ENCODE measurements around the gene CCT7.

CCT7 gene

GRCh38 chr2:73292316-73292905 lies 58.3 kb downstream of the CCT7 start:
- Histone ChIP-seq H3K9me2 (replicated peaks; ENCODE audit: insufficient read depth, low read length) (no peaks in the 10 kb centered on the region), H2AFZ (ENCODE audit: low read depth, low read length, severe bottlenecking) (no peak overlapping the region), H3K4me3 (ENCODE audit: insufficient read depth, low read length, poor library complexity, severe bottlenecking) (no peak overlapping the region)

GRCh38 chr2:73292906-73293533 lies 58.9 kb downstream of the CCT7 start:
- no peaks in the 10 kb centered on the region for H3K9me3 ChIP-seq (ENCODE audit: insufficient read depth, low read length)
- peak overlapping the region; percentile 44 for H3K9ac ChIP-seq (ENCODE audit: low read length)
- no peaks in the 10 kb centered on the region for H3K9me2 ChIP-seq (replicated peaks; ENCODE audit: insufficient read depth, low read length)
- H3K4me2 ChIP-seq (ENCODE audit: low read depth, low read length, poor library complexity, severe bottlenecking), result peak overlapping the region; percentile 87
- no peaks in the 10 kb centered on the region for H3K79me2 ChIP-seq (ENCODE audit: insufficient read depth, low read length)
- H3K27ac ChIP-seq (ENCODE audit: low read depth, low read length), result no peak overlapping the region
- no peaks in the 10 kb centered on the region for H3F3A ChIP-seq (ENCODE audit: insufficient read depth)
- H3K27me3 ChIP-seq (ENCODE audit: low read length), result no peaks in the 10 kb centered on the region
- H2AFZ ChIP-seq (ENCODE audit: low read depth, low read length, severe bottlenecking), result peak overlapping the region; percentile 88
- H3K36me3 ChIP-seq (ENCODE audit: low read length), result no peaks in the 10 kb centered on the region
- peak overlapping the region; percentile 55 for H3K4me3 ChIP-seq (ENCODE audit: insufficient read depth, low read length, poor library complexity, severe bottlenecking)
- no peak for TF ChIP-seq EZH2phosphoT487 (conservative IDR thresholded peaks at IDR 0.05; ENCODE audit: low read length)
- no peak for TF ChIP-seq CTCF (IDR thresholded peaks at IDR 0.05; ENCODE audit: insufficient read depth, low read length, poor library complexity, severe bottlenecking)
- no peaks in the 10 kb centered on the region for H4K20me1 ChIP-seq (ENCODE audit: low read depth, low read length)

More at GRCh38 chr2:73292316-73292905, 58.3 kb downstream of the CCT7 start:
- H3K79me2 ChIP-seq (ENCODE audit: insufficient read depth, low read length), result no peaks in the 10 kb centered on the region
- peak overlapping the region; percentile 87 for H3K4me2 ChIP-seq (ENCODE audit: low read depth, low read length, poor library complexity, severe bottlenecking)
- no peaks in the 10 kb centered on the region for H3K9me3 ChIP-seq (ENCODE audit: insufficient read depth, low read length)
- no peak overlapping the region for H3K9ac ChIP-seq (ENCODE audit: low read length)
- no peaks in the 10 kb centered on the region for H3K27me3 ChIP-seq (ENCODE audit: low read length)
- no peaks in the 10 kb centered on the region for H3K36me3 ChIP-seq (ENCODE audit: low read length)
- no peak overlapping the region for H3K27ac ChIP-seq (ENCODE audit: low read depth, low read length)
- no peaks in the 10 kb centered on the region for H3F3A ChIP-seq (ENCODE audit: insufficient read depth)
- H4K20me1 ChIP-seq (ENCODE audit: low read depth, low read length), result no peaks in the 10 kb centered on the region
- TF ChIP-seq EZH2phosphoT487 (conservative IDR thresholded peaks at IDR 0.05; ENCODE audit: low read length) (no peak), CTCF (IDR thresholded peaks at IDR 0.05; ENCODE audit: insufficient read depth, low read length, poor library complexity, severe bottlenecking) (no peak)

GRCh38 chr2:73293534-73294171 lies 59.5 kb downstream of the CCT7 start, which contains the start of gene EGR4:
EGR4 (minus strand) TSS chr2:73293548; CDS start chr2:73293317, 231 bp downstream.
- Histone ChIP-seq H3K36me3 (ENCODE audit: low read length) (no peaks in the 10 kb centered on the region), H3K27ac (ENCODE audit: low read depth, low read length) (no peak within 1 kb of the TSS), H3F3A (ENCODE audit: insufficient read depth) (no peaks in the 10 kb centered on the region), H3K9me3 (ENCODE audit: insufficient read depth, low read length) (no peaks in the 10 kb centered on the region), H2AFZ (ENCODE audit: low read depth, low read length, severe bottlenecking) (peak within 1 kb of the TSS; percentile 88), H3K27me3 (ENCODE audit: low read length) (no peaks in the 10 kb centered on the region), H3K4me2 (ENCODE audit: low read depth, low read length, poor library complexity, severe bottlenecking) (peak within 1 kb of the TSS; percentile 87), H3K9me2 (replicated peaks; ENCODE audit: insufficient read depth, low read length) (no peaks in the 10 kb centered on the region), H3K4me3 (ENCODE audit: insufficient read depth, low read length, poor library complexity, severe bottlenecking) (peak within 1 kb of the TSS; percentile 55), H3K79me2 (ENCODE audit: insufficient read depth, low read length) (no peaks in the 10 kb centered on the region), H3K9ac (ENCODE audit: low read length) (peak within 1 kb of the TSS; percentile 44), H4K20me1 (ENCODE audit: low read depth, low read length) (no peaks in the 10 kb centered on the region)
- no peak for TF ChIP-seq CTCF (IDR thresholded peaks at IDR 0.05; ENCODE audit: insufficient read depth, low read length, poor library complexity, severe bottlenecking)
- no peak for TF ChIP-seq EZH2phosphoT487 (conservative IDR thresholded peaks at IDR 0.05; ENCODE audit: low read length)

Measured in SU-DHL-6 (cell line).